PC-9 (cell line): ENCODE data around the gene KRT12. TPM values are rescaled to one million over a fixed set of nuclear protein-coding genes. Genes with fewer than 3 reads are reported as not detected.

Experiments used
- Bru-seq: library from RNA; stranded (reverse); fragments of 400-500 nt; gene quantifications from one replicate; lab custom pipeline; 2021; lab: Mats Ljungman, UMichigan
- BruChase-seq, 2 experiments: library from RNA; stranded (reverse); fragments of 400-500 nt; gene quantifications; one replicate each; lab custom pipeline; 2021; lab: Mats Ljungman, UMichigan
- BruUV-seq: library from RNA; stranded (reverse); fragments of 400-500 nt; replicated peaks from 2 replicates; lab custom pipeline; 2021; lab: Mats Ljungman, UMichigan
- CTCF ChIA-PET: fragments of 300-600 bp; sonication (Branson Sonifier 250); formaldehyde crosslinking; loops from one replicate; lab custom pipeline; 2022; ENCODE audit warnings: antibody characterized with exemption; lab: Charles Lee
- POLR2A ChIA-PET: fragments of 300-600 bp; sonication (Branson Sonifier 250); formaldehyde crosslinking; loops from one replicate; lab custom pipeline; 2022; ENCODE audit warnings: antibody characterized with exemption; ENCODE audit not compliant: unreplicated experiment; lab: Charles Lee
- DNase-seq, 2 experiments: peaks; one replicate each; pipeline versions ENCODE4 v3.0.0 to v3.0.0-alpha.2; 2015 to 2022; ENCODE audit warnings: mixed read lengths in 1 of 2
- H2AFZ ChIP-seq: fragments of 200-600 bp; sonication (generic); 2 replicates; pipeline ENCODE4 v1.8.1; 2017; ENCODE audit warnings: antibody characterized with exemption
- H3F3A ChIP-seq: fragments of 200-600 bp; sonication (generic); 2 replicates; pipeline ENCODE4 v1.8.1; 2017; ENCODE audit warnings: antibody characterized with exemption, mild to moderate bottlenecking, low read depth; ENCODE audit not compliant: insufficient read depth
- H3K27ac ChIP-seq: fragments of 200-600 bp; sonication (generic); 2 replicates; pipeline ENCODE4 v1.6.1; 2016; ENCODE audit warnings: mixed run types
- H3K27me3 ChIP-seq: fragments of 200-600 bp; sonication (generic); 2 replicates; pipeline ENCODE4 v1.6.1; 2016; ENCODE audit warnings: low read depth, mixed run types; ENCODE audit not compliant: insufficient read depth
- H3K36me3 ChIP-seq: fragments of 200-600 bp; sonication (generic); 2 replicates; pipeline ENCODE4 v1.6.1; 2016; ENCODE audit warnings: low read depth, mixed run types
- H3K4me1 ChIP-seq: fragments of 200-600 bp; sonication (generic); replicated peaks from 2 replicates; pipeline ENCODE4 v1.6.1; 2016; ENCODE audit warnings: mixed run types; ENCODE audit not compliant: insufficient read depth
- H3K4me2 ChIP-seq: fragments of 200-600 bp; sonication (generic); 2 replicates; pipeline ENCODE4 v1.6.1; 2017; ENCODE audit warnings: mixed run types
- H3K4me3 ChIP-seq: fragments of 200-600 bp; sonication (generic); 2 replicates; pipeline ENCODE4 v1.6.1; 2016; ENCODE audit warnings: mixed run types
- H3K79me2 ChIP-seq: fragments of 200-600 bp; sonication (generic); 2 replicates; pipeline ENCODE4 v1.6.1; 2017; ENCODE audit warnings: low read depth, mixed run types
- H3K9me2 ChIP-seq: fragments of 200-600 bp; sonication (generic); 2 replicates; pipeline ENCODE4 v1.8.1; 2017; ENCODE audit warnings: mild to moderate bottlenecking; ENCODE audit not compliant: insufficient read depth
- H3K9me3 ChIP-seq: fragments of 200-600 bp; sonication (generic); 2 replicates; pipeline ENCODE4 v1.8.1; 2016; ENCODE audit warnings: low read depth; ENCODE audit not compliant: insufficient read depth
- H4K20me1 ChIP-seq: fragments of 200-600 bp; sonication (generic); 2 replicates; pipeline ENCODE4 v1.8.1; 2017; ENCODE audit not compliant: insufficient read depth
- EZH2 ChIP-seq: fragments of 200-600 bp; sonication (generic); IDR thresholded peaks from 2 replicates; pipeline ENCODE4 v1.8.0; 2017; ENCODE audit warnings: antibody characterized with exemption, low read depth
- intact Hi-C: fragments of 100-400 bp; cut with micrococcal nuclease; formaldehyde crosslinking; loops from one replicate; pipeline ENCODE4 v1.10.0; 2022; ENCODE audit not compliant: unreplicated experiment
- long read RNA-seq: library from polyadenylated mRNA; stranded (forward); transcript quantifications from one replicate; pipeline ENCODE4 v2.0.0, GENCODE V29; 2022
- total RNA-seq: library from RNA; stranded (reverse); gene quantifications from 2 replicates; pipeline ENCODE4 v1.2.3, GENCODE V29; 2021
- TF ChIP-seq, protein P1 (sequence below): fragments of 200-600 bp; sonication (generic); conservative IDR thresholded peaks from 2 replicates; pipeline ENCODE4 v1.6.1; 2017; ENCODE audit warnings: mixed run types, antibody characterized with exemption, mild to moderate bottlenecking, moderate library complexity

The KRT12 gene
- not detected in 2 replicates for total RNA-seq
- not detected for Bru-seq, nascent RNA
- BruChase-seq, experiment 1, labeled RNA remaining after a 2-hour chase, result not detected
- not detected for BruChase-seq, experiment 2, labeled RNA remaining after a 6-hour chase
- long read RNA-seq, result 0 reads

DNA sequence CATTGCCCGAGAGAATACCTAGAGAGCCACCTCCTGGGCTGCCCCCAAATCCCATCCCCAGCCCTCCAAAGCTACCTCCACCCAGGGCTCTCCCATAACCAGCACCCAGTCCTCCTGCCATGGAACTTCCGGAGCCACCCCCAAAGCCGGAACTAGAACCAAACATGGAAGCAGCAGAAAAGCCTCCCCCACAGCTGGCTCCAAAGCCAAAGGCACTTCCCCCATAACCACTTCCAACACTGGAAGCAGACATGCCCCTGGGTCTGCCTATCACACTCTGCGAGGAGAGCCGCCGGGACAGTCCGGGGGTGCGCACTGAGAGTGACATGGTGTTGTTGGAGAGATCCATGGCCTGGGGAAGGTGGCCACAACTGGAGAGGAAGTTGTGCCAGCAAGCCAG is at the start of gene KRT12:
KRT12 (minus strand) TSS at position 386 of the 400 bp plus-strand sequence; CDS start at position 349, 37 bp downstream.
- H3K9me3 ChIP-seq, result no peaks in the 10 kb centered on the region
- H3K27me3 ChIP-seq, result no peaks in the 10 kb centered on the region
- no peak within 1 kb of the TSS for H3K4me3 ChIP-seq
- H3K9me2 ChIP-seq, result no peaks in the 10 kb centered on the region; the same call in 1 of the 2 replicates
- no peaks in the 10 kb centered on the region for H3K79me2 ChIP-seq
- H4K20me1 ChIP-seq, result no peaks in the 10 kb centered on the region
- no peak for TF ChIP-seq EZH2
- TF ChIP-seq, protein P1, sequence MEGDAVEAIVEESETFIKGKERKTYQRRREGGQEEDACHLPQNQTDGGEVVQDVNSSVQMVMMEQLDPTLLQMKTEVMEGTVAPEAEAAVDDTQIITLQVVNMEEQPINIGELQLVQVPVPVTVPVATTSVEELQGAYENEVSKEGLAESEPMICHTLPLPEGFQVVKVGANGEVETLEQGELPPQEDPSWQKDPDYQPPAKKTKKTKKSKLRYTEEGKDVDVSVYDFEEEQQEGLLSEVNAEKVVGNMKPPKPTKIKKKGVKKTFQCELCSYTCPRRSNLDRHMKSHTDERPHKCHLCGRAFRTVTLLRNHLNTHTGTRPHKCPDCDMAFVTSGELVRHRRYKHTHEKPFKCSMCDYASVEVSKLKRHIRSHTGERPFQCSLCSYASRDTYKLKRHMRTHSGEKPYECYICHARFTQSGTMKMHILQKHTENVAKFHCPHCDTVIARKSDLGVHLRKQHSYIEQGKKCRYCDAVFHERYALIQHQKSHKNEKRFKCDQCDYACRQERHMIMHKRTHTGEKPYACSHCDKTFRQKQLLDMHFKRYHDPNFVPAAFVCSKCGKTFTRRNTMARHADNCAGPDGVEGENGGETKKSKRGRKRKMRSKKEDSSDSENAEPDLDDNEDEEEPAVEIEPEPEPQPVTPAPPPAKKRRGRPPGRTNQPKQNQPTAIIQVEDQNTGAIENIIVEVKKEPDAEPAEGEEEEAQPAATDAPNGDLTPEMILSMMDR, result no peak
- no TSS peak for BruUV-seq
- H3K4me1 ChIP-seq, result no peaks in the 10 kb centered on the region
- H2AFZ ChIP-seq, result no peak within 1 kb of the TSS
- H3K4me2 ChIP-seq, result no peak within 1 kb of the TSS
- ChIA-PET CTCF (interaction anchor here (0.5 kb wide), 1 partner anchor 70 kb away, joined by 4 read pairs; no protein-coding TSS in a partner anchor), POLR2A (interaction anchor here (0.5 kb wide), 1 partner anchor 218 kb away, joined by 5 read pairs; no protein-coding TSS in a partner anchor)
- no peaks in the 10 kb centered on the region for H3F3A ChIP-seq
- no peaks in the 10 kb centered on the region for H3K36me3 ChIP-seq
- DNase-seq, result no peak
- H3K27ac ChIP-seq, result no peak within 1 kb of the TSS
- intact Hi-C loops, result no loop called here

DNA sequence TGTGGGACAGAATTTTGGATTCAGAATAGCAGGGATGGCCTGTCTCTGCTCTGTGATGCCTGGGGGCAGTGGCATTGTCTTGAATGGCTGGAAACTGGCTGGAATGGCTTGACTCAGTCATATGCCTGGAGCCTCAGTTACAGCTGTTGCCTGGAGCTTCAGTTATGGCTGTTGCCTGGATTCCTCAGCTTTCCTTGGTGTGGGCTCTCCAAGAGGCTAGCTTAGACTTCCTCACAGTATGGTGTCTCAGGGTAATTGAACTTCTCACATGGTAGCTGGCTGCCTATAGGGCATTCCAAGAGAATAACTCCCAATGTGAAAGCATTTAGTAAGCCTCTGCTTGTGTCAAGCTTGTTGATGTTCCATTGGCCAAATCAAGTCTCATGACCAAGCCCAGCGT is 49.3 kb upstream of the KRT12 start:
- POLR2A ChIA-PET, result interaction anchor here (0.6 kb wide), 1 partner anchor 208 kb away, joined by 14 read pairs; the partner anchor contains the start of gene KRTAP4-12

DNA sequence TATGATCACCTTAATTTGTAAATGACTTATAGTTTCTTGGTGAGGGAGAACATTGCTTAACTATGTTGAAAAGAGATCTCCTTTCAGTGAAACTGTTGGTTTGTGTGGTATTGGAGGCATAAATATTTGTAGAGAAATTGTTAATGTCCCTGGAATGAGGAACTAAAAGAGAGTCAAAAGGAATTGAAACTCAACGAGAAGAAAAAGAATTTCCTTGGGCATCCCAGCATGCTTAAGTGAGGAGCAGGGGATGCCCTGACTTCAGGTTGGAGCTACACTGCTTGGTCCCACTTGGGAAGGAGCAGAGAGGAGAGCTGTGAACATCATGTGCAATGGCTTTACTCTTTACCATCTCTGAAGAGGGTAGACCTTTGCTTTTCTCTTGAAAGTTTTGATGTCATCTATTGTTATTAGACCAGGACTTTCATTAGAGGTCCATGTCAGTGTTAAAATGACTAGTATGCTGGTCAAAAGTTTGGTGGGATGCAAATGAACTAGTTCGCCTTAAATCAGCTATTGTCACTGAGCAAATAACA is 48.8 kb upstream of the KRT12 start:
- DNase-seq, result peak; percentile 49 to 96
- POLR2A ChIA-PET, result interaction anchor here (0.6 to 0.7 kb wide), 5 partner anchors 105 to 780 kb away, joined by 3 to 14 read pairs (median 5); partner anchors contain the start of gene KRTAP4-12
- TF ChIP-seq, protein P1, result no peak
- TF ChIP-seq EZH2, result no peak
- H3K9me2 ChIP-seq, result no peaks in the 10 kb centered on the region
- H3K9me3 ChIP-seq, result no peaks in the 10 kb centered on the region
- peaks cover 35% of the 10 kb centered on the region for H3F3A ChIP-seq
- CTCF ChIA-PET, result interaction anchor here (1.0 kb wide), 1 partner anchor 37 kb away, joined by 3 read pairs; no protein-coding TSS in a partner anchor
- H3K4me2 ChIP-seq, result peak overlapping the region; percentile 65
- intact Hi-C loops, result loop anchor here (1.0 kb wide), 7 partner anchors 43 to 740 kb away; partner anchors contain the start of genes KRTAP2-3 and KRTAP4-6
- H4K20me1 ChIP-seq, result no peaks in the 10 kb centered on the region
- H3K27me3 ChIP-seq, result no peaks in the 10 kb centered on the region
- H3K79me2 ChIP-seq, result no peaks in the 10 kb centered on the region
- no TSS peak for BruUV-seq
- peaks cover 68% of the 10 kb centered on the region for H3K4me1 ChIP-seq
- no peaks in the 10 kb centered on the region for H3K36me3 ChIP-seq
- no peak overlapping the region for H2AFZ ChIP-seq
- no peak overlapping the region for H3K4me3 ChIP-seq
- peak overlapping the region; percentile 99 for H3K27ac ChIP-seq

More for the DNA sequence above, 49.3 kb upstream of the KRT12 start:
- Histone ChIP-seq H3K9me2 (no peaks in the 10 kb centered on the region), H3K4me1 (peaks cover 62% of the 10 kb centered on the region), H3K27me3 (no peaks in the 10 kb centered on the region), H3K4me2 (peak overlapping the region; percentile 65), H3K9me3 (no peaks in the 10 kb centered on the region), H4K20me1 (no peaks in the 10 kb centered on the region), H3F3A (peaks cover 32% of the 10 kb centered on the region), H3K27ac (peak overlapping the region; percentile 99), H3K4me3 (no peak overlapping the region), H3K36me3 (no peaks in the 10 kb centered on the region), H3K79me2 (no peaks in the 10 kb centered on the region), H2AFZ (no peak overlapping the region)
- CTCF ChIA-PET, result interaction anchor here (1.0 kb wide), 1 partner anchor 37 kb away, joined by 3 read pairs; no protein-coding TSS in a partner anchor
- DNase-seq, result no peak
- TF ChIP-seq, protein P1, result 0 out of 2 replicates have a peak, but pooled peaks have one; percentile 5
- TF ChIP-seq EZH2, result no peak
- TSS peak; percentile 99 for BruUV-seq
- intact Hi-C loops, result no loop called here
